Fibroblast of peridontal ligament (primary cell): Measurements from ENCODE around the gene GAPDHS.
A peak's percentile ranks its signal among the peaks of the same experiment; 100 is the strongest.

Experiments
- DNase-seq: peaks from one replicate; pipeline ENCODE4 v3.0.0-alpha.2; 2010; ENCODE audit errors: extremely low read depth

The GAPDHS gene

GRCh38 chr19:35557539-35558399, 24.5 kb downstream of the GAPDHS start:
- DNase-seq: peak; percentile 6

- no peak for DNase-seq
Measured at GRCh38 chr19:35558400-35559280, 25.4 kb downstream of the GAPDHS start.

GRCh38 chr19:35559281-35559659, 26.0 kb downstream of the GAPDHS start:
- no peak for DNase-seq

- no peak for DNase-seq
Measured at GRCh38 chr19:35559781-35560180, 26.5 kb downstream of the GAPDHS start.

- DNase-seq: no peak
Measured at GRCh38 chr19:35560271-35560670, 27.0 kb downstream of the GAPDHS start.

- DNase-seq: no peak
Measured at GRCh38 chr19:35560677-35561076, 27.4 kb downstream of the GAPDHS start.

- no peak for DNase-seq
Measured at GRCh38 chr19:35561436-35561835, 28.2 kb downstream of the GAPDHS start.

GRCh38 chr19:35562336-35562735, 29.1 kb downstream of the GAPDHS start:
- DNase-seq: no peak

GRCh38 chr19:35562776-35563175, 29.5 kb downstream of the GAPDHS start:
- no peak for DNase-seq

- DNase-seq: no peak
Measured at GRCh38 chr19:35563207-35563829, 30.1 kb downstream of the GAPDHS start, which contains the start of gene ATP4A. Gene ATP4A, minus strand, starts transcription at chr19:35563658. Its CDS starts 29 bp downstream, at chr19:35563629.

GRCh38 chr19:35565016-35565856, 32.0 kb downstream of the GAPDHS start:
- DNase-seq: no peak

GRCh38 chr19:35566738-35567137, 33.5 kb downstream of the GAPDHS start:
- DNase-seq: no peak

- DNase-seq: no peak
Measured at GRCh38 chr19:35569281-35569781, 36.1 kb downstream of the GAPDHS start.

GRCh38 chr19:35571406-35571965, 38.2 kb downstream of the GAPDHS start:
- DNase-seq: no peak

- no peak for DNase-seq
Measured at GRCh38 chr19:35577918-35578317, 44.7 kb downstream of the GAPDHS start.

GRCh38 chr19:35578707-35579106, 45.5 kb downstream of the GAPDHS start:
- no peak for DNase-seq

GRCh38 chr19:35582760-35583159, 49.5 kb downstream of the GAPDHS start:
- no peak for DNase-seq

- DNase-seq: no peak
Measured at GRCh38 chr19:35585848-35586247, 52.6 kb downstream of the GAPDHS start, which contains the start of gene PMIS2. Gene PMIS2, plus strand, starts transcription at chr19:35586173. Its CDS starts 87 bp downstream, at chr19:35586260.

- DNase-seq: no peak
Measured at GRCh38 chr19:35587321-35587720, 54.1 kb downstream of the GAPDHS start.

- no peak for DNase-seq
Measured at GRCh38 chr19:35590875-35591274, 57.6 kb downstream of the GAPDHS start.

GRCh38 chr19:35592226-35592625, 59.0 kb downstream of the GAPDHS start:
- peak; percentile 56 for DNase-seq
